Keratinocyte (primary cell): ENCODE data around the gene ZC3H8. TPM values are rescaled to one million over a fixed set of nuclear protein-coding genes. Genes with fewer than 3 reads are reported as not detected.
"Not testable (repeated sequence)": the region's sequence is repeated elsewhere in the genome, so short reads cannot be mapped to it uniquely, and the experiment has no call there.

ENCODE experiments used
- DNase-seq: peaks from one replicate; pipeline ENCODE4 v3.0.0-alpha.2; 2011; ENCODE audit warnings: low read depth, missing footprints, low spot score
- FAIRE-seq: peaks from 2 replicates; lab custom pipeline; 2011; peaks lifted over from hg19 to GRCh38; lab: Jason Lieb, UNC
- H2AFZ ChIP-seq: 2 replicates; pipeline ENCODE4 v1.6.0; 2012; ENCODE audit warnings: low read length, control low read depth, inconsistent platforms; ENCODE audit not compliant: control insufficient read depth
- H3K27ac ChIP-seq: 2 replicates; pipeline ENCODE4 v1.5.1; 2011; ENCODE audit warnings: low read length; ENCODE audit not compliant: control insufficient read depth, insufficient read depth
- H3K27me3 ChIP-seq: 3 replicates; pipeline ENCODE4 v1.6.0; 2011; ENCODE audit warnings: low read length; ENCODE audit not compliant: control insufficient read depth, insufficient read depth; ENCODE audit errors: extremely low read depth
- H3K36me3 ChIP-seq, 2 experiments: 2 replicates in 1 of 2; 3 replicates in 1 of 2; pipeline ENCODE4 v1.5.1; 2011; ENCODE audit warnings: low read length in 2 of 2, mild to moderate bottlenecking in 1 of 2; ENCODE audit not compliant: control insufficient read depth in 2 of 2, insufficient read depth in 2 of 2; ENCODE audit errors: extremely low read depth in 1 of 2
- H3K4me1 ChIP-seq: 3 replicates; pipeline ENCODE4 v1.5.1; 2011; ENCODE audit warnings: low read length; ENCODE audit not compliant: control insufficient read depth, insufficient read depth; ENCODE audit errors: extremely low read depth
- H3K4me2 ChIP-seq: 3 replicates; pipeline ENCODE4 v1.6.0; 2011; ENCODE audit warnings: low read depth, low read length; ENCODE audit not compliant: control insufficient read depth, insufficient read depth; ENCODE audit errors: extremely low read depth
- H3K4me3 ChIP-seq, 3 experiments: fragments of 200-600 bp in 1 of 3; sonication (generic) in 1 of 3; 2 replicates in 2 of 3; 3 replicates in 1 of 3; pipeline ENCODE4 v1.5.1; 2011 to 2016; ENCODE audit warnings: low read length in 3 of 3, mild to moderate bottlenecking in 3 of 3, control low read depth in 2 of 3, inconsistent platforms in 1 of 3, low read depth in 1 of 3, mixed read lengths in 1 of 3, mixed run types in 1 of 3, moderate library complexity in 1 of 3; ENCODE audit not compliant: control insufficient read depth in 2 of 3, insufficient read depth in 2 of 3; ENCODE audit errors: extremely low read depth in 1 of 3
- H3K79me2 ChIP-seq: 2 replicates; pipeline ENCODE4 v1.6.0; 2012; ENCODE audit warnings: low read length; ENCODE audit not compliant: control insufficient read depth, insufficient read depth
- H3K9ac ChIP-seq: 3 replicates; pipeline ENCODE4 v1.6.0; 2011; ENCODE audit warnings: low read length; ENCODE audit not compliant: control insufficient read depth, insufficient read depth; ENCODE audit errors: extremely low read depth
- H3K9me1 ChIP-seq: 3 replicates; pipeline ENCODE4 v1.6.0; 2011; ENCODE audit warnings: low read length; ENCODE audit not compliant: control insufficient read depth, insufficient read depth; ENCODE audit errors: extremely low read depth
- H3K9me3 ChIP-seq: 2 replicates; pipeline ENCODE4 v1.5.1; 2012; ENCODE audit warnings: low read depth, low read length; ENCODE audit not compliant: control insufficient read depth
- H4K20me1 ChIP-seq: 3 replicates; pipeline ENCODE4 v1.6.0; 2011; ENCODE audit warnings: low read length; ENCODE audit not compliant: control insufficient read depth, insufficient read depth; ENCODE audit errors: extremely low read depth
- EZH2 ChIP-seq: IDR thresholded peaks from one replicate; pipeline ENCODE4 v1.6.1; 2012; ENCODE audit warnings: inconsistent platforms, mild to moderate bottlenecking, low read length, moderate library complexity
- dilution Hi-C: fragments of 300-500 bp; cut with MboI; formaldehyde crosslinking; loops from one replicate; pipeline ENCODE4 v1.7.0; 2020; ENCODE audit warnings: low sequenced_read_pairs; ENCODE audit not compliant: extremely low pct_ligation_motif_present
- polyA plus RNA-seq, 5 experiments: library from polyadenylated mRNA; depleted of rRNA in 3 of 5; stranded (reverse) in 3 of 5; stranded (forward) in 1 of 5; unstranded in 1 of 5; fragments of >200 nt; gene quantifications; 1 replicate in 1 of 5; 2 replicates in 3 of 5; 3 replicates in 1 of 5; pipeline versions ENCODE4 v1.2.1 to v1.2.3, GENCODE V29; 2011 to 2012; ENCODE audit warnings: missing spikeins in 2 of 5, low read depth in 1 of 5, low replicate concordance in 1 of 5
- TF ChIP-seq, protein P1 (sequence below), 3 experiments: IDR thresholded peaks in 1 of 3; conservative IDR thresholded peaks in 1 of 3; optimal IDR thresholded peaks in 1 of 3; 2 replicates in 2 of 3; 3 replicates in 1 of 3; pipeline versions ENCODE3 to v1.5.1; 2011; ENCODE audit warnings: low read length in 3 of 3, mild to moderate bottlenecking in 3 of 3, moderate library complexity in 2 of 3, control low read depth in 1 of 3, inconsistent platforms in 1 of 3; ENCODE audit not compliant: insufficient read depth in 2 of 3; ENCODE audit errors: extremely low read depth in 1 of 3

ZC3H8 gene
- polyA plus RNA-seq, 1 donor (not counting 4 experiments of a cell fraction or from before 2014, with no cell fraction given): 11.4 TPM

DNA sequence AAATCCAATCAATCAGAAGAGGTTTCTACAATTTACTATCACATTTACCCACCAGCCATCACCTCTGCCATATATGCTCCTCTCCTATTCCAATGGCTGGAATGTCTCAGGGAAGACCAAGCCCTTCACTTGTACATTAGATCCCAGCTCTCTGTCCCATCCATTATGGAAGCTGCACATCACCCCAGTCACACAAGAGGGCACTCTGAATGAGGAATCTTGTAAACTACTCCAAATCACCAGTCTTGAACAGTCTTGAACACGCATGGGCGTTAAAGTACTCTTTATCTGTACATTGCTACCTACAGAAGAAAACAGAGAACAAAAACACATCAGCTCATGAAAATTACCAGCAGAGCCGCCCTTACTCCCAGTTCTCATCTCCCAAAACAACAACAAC is 38.7 kb downstream of the ZC3H8 start:
- H3K36me3 ChIP-seq: peaks cover 1 to 6% of the 10 kb centered on the region in 2 experiments
- TF ChIP-seq, protein P1, sequence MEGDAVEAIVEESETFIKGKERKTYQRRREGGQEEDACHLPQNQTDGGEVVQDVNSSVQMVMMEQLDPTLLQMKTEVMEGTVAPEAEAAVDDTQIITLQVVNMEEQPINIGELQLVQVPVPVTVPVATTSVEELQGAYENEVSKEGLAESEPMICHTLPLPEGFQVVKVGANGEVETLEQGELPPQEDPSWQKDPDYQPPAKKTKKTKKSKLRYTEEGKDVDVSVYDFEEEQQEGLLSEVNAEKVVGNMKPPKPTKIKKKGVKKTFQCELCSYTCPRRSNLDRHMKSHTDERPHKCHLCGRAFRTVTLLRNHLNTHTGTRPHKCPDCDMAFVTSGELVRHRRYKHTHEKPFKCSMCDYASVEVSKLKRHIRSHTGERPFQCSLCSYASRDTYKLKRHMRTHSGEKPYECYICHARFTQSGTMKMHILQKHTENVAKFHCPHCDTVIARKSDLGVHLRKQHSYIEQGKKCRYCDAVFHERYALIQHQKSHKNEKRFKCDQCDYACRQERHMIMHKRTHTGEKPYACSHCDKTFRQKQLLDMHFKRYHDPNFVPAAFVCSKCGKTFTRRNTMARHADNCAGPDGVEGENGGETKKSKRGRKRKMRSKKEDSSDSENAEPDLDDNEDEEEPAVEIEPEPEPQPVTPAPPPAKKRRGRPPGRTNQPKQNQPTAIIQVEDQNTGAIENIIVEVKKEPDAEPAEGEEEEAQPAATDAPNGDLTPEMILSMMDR (optimal IDR thresholded peaks at IDR 0.05 in 1 of 3, IDR thresholded peaks at IDR 0.05 in 1 of 3, conservative IDR thresholded peaks at IDR 0.05 in 1 of 3; ENCODE audit: extremely low read depth in 1 of 3, insufficient read depth in 2 of 3, low read length in 3 of 3): peak in 2 of 3 experiments; percentile 11 to 47
- TF ChIP-seq EZH2: no peak
- H3K9me3 ChIP-seq: no peaks in the 10 kb centered on the region
- H3K4me2 ChIP-seq: no peak overlapping the region
- FAIRE-seq (no peak), DNase-seq (no peak)
- no peak overlapping the region for H3K4me3 ChIP-seq
- dilution Hi-C loops: no loop called here
- H3K9me1 ChIP-seq: no peaks in the 10 kb centered on the region
- H3K79me2 ChIP-seq: no peaks in the 10 kb centered on the region
- H2AFZ ChIP-seq: no peak overlapping the region
- H3K4me1 ChIP-seq: no peaks in the 10 kb centered on the region
- no peak overlapping the region for H3K9ac ChIP-seq
- no peaks in the 10 kb centered on the region for H4K20me1 ChIP-seq
- H3K27me3 ChIP-seq: no peaks in the 10 kb centered on the region
- H3K27ac ChIP-seq: no peak overlapping the region

DNA sequence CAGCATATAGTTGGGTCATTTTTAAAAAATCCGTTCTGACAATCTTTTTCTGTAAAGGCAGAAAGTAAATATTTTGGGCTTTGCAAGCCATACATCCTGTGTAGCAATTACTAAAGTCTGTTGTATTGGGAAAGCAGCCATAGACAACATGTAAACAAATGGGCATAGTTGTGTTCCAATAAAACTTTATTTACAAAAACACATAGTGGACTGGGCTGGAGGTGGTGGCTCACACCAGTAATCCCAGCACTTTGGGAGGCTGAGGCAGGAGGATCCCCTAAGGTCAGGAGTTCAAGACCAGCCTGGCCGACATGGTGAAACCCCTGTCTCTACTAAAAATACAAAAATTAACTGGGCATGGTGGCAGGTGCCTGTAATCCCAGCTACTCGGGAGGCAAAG is 46.9 kb downstream of the ZC3H8 start:
- H3K9ac ChIP-seq, H3K27me3 ChIP-seq, FAIRE-seq, H3K27ac ChIP-seq, H4K20me1 ChIP-seq, H3K9me1 ChIP-seq, H3K4me3 ChIP-seq, H3K9me3 ChIP-seq, H3K4me2 ChIP-seq, DNase-seq, H3K36me3 ChIP-seq, H3K4me1 ChIP-seq, dilution Hi-C loops, H2AFZ ChIP-seq, H3K79me2 ChIP-seq: not testable (repeated sequence)

DNA sequence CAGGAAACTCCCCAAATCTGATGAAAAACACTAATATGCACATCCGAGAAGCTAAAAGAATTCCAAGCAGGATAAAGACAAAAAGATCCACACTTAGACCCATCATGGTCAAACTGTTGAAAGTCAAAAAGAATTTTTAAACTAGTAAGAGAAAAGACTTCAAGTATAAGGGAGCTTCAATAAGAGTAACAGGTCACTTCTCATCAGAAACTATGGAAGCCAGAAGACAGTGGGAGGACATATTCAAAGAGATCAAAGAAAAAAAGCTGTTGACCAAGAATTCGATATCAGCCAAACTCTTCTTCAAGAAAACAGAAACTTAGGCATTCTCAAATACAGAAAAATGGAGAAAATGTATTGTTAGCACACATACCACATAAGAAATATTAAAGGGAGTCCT is 50.4 kb downstream of the ZC3H8 start:
- FAIRE-seq (no peak), DNase-seq (no peak)
- H3K27me3 ChIP-seq: no peaks in the 10 kb centered on the region
- H2AFZ ChIP-seq: no peak overlapping the region
- no peaks in the 10 kb centered on the region for H3K79me2 ChIP-seq
- H4K20me1 ChIP-seq: no peaks in the 10 kb centered on the region
- H3K27ac ChIP-seq: no peak overlapping the region
- H3K36me3 ChIP-seq: no peaks in the 10 kb centered on the region
- H3K9me3 ChIP-seq: no peaks in the 10 kb centered on the region
- H3K9me1 ChIP-seq: no peaks in the 10 kb centered on the region
- no peak overlapping the region for H3K4me2 ChIP-seq
- no peak for TF ChIP-seq EZH2
- no peak overlapping the region for H3K9ac ChIP-seq
- dilution Hi-C loops: no loop called here
- no peak overlapping the region for H3K4me3 ChIP-seq
- no peaks in the 10 kb centered on the region for H3K4me1 ChIP-seq
